H1 (cell line): Measurements from ENCODE around the gene MYBPC1. TPM values are rescaled to one million over a fixed set of nuclear protein-coding genes. Genes with fewer than 3 reads are reported as not detected.
"Not testable (repeated sequence)": the region's sequence is repeated elsewhere in the genome, so short reads cannot be mapped to it uniquely, and the experiment has no call there.

Experiments
- CTCF ChIA-PET: fragments of 300-600 bp; sonication (Branson Sonifier 250); formaldehyde crosslinking; loops from one replicate; lab custom pipeline; 2021; ENCODE audit not compliant: partially characterized antibody; lab: Charles Lee
- POLR2A ChIA-PET: fragments of 300-600 bp; sonication (Branson Sonifier 250); formaldehyde crosslinking; loops from one replicate; lab custom pipeline; 2021; ENCODE audit warnings: inconsistent platforms; ENCODE audit not compliant: partially characterized antibody; lab: Charles Lee
- DNase-seq, 2 experiments: peaks; one replicate each; pipeline versions ENCODE4 v3.0.0 to v3.0.0-alpha.2; 2010 to 2022; ENCODE audit warnings: low spot score in 2 of 2, low read depth in 1 of 2, mixed read lengths in 1 of 2
- FAIRE-seq: peaks from 2 replicates; lab custom pipeline; 2011; peaks lifted over from hg19 to GRCh38; lab: Jason Lieb, UNC
- H2AFZ ChIP-seq: 2 replicates; pipeline ENCODE4 v1.8.1; 2012; ENCODE audit warnings: low read length, inconsistent platforms
- H2AK5ac ChIP-seq: 2 replicates; pipeline ENCODE4 v1.6.1; 2013; ENCODE audit warnings: low read depth, low read length
- H2BK120ac ChIP-seq: replicated peaks from 2 replicates; pipeline ENCODE3; 2013; ENCODE audit warnings: low read depth, low read length, inconsistent platforms
- H2BK12ac ChIP-seq: 2 replicates; pipeline ENCODE4 v1.6.1; 2013; ENCODE audit warnings: low read depth, low read length
- H2BK15ac ChIP-seq: 2 replicates; pipeline ENCODE4 v1.6.1; 2013; ENCODE audit warnings: low read length
- H2BK20ac ChIP-seq: 2 replicates; pipeline ENCODE4 v1.6.1; 2013; ENCODE audit warnings: low read length
- H2BK5ac ChIP-seq: 2 replicates; pipeline ENCODE4 v1.6.1; 2013; ENCODE audit warnings: low read depth, low read length
- H3K14ac ChIP-seq: 2 replicates; pipeline ENCODE4 v1.6.1; 2013; ENCODE audit warnings: inconsistent platforms; ENCODE audit not compliant: insufficient read length
- H3K18ac ChIP-seq: 2 replicates; pipeline ENCODE4 v1.6.1; 2013; ENCODE audit warnings: low read length; ENCODE audit errors: extremely low read depth
- H3K23ac ChIP-seq: 2 replicates; pipeline ENCODE4 v1.6.1; 2013; ENCODE audit warnings: inconsistent platforms; ENCODE audit not compliant: insufficient read length
- H3K23me2 ChIP-seq: 2 replicates; pipeline ENCODE4 v1.6.1; 2013; ENCODE audit warnings: low read depth, low read length
- H3K27ac ChIP-seq: 2 replicates; pipeline ENCODE4 v1.6.1; 2011; ENCODE audit warnings: low read depth, low read length, inconsistent platforms
- H3K27me3 ChIP-seq, 4 experiments: replicated peaks in 1 of 4; 1 replicate in 1 of 4; 2 replicates in 3 of 4; pipeline versions ENCODE4 v1.6.1 to v1.8.1; 2011 to 2013; ENCODE audit warnings: low read length in 3 of 4, mild to moderate bottlenecking in 3 of 4, inconsistent platforms in 2 of 4, mixed read lengths in 2 of 4, moderate library complexity in 1 of 4; ENCODE audit not compliant: control insufficient read depth in 3 of 4, insufficient read depth in 3 of 4; ENCODE audit errors: extremely low read depth in 1 of 4
- H3K36me3 ChIP-seq, 4 experiments: 2 replicates each; pipeline versions ENCODE4 v1.6.1 to v1.8.1; 2011 to 2013; ENCODE audit warnings: mild to moderate bottlenecking in 4 of 4, low read length in 3 of 4, moderate library complexity in 2 of 4, control low read depth in 1 of 4, inconsistent platforms in 1 of 4; ENCODE audit not compliant: insufficient read depth in 4 of 4, control insufficient read depth in 2 of 4
- H3K4ac ChIP-seq: replicated peaks from 2 replicates; pipeline ENCODE3; 2013; ENCODE audit warnings: low read length, low read depth, mixed read lengths, inconsistent platforms; ENCODE audit not compliant: insufficient read length
- H3K4me1 ChIP-seq, 4 experiments: replicated peaks in 1 of 4; 1 replicate in 1 of 4; 2 replicates in 3 of 4; pipeline versions ENCODE4 v1.6.1 to v1.8.1; 2011 to 2013; ENCODE audit warnings: low read length in 3 of 4, inconsistent platforms in 2 of 4, mixed read lengths in 1 of 4; ENCODE audit not compliant: insufficient read depth in 4 of 4, control insufficient read depth in 3 of 4
- H3K4me2 ChIP-seq, 2 experiments: 2 replicates each; pipeline versions ENCODE4 v1.6.1 to v1.8.1; 2011 to 2013; ENCODE audit warnings: low read depth in 2 of 2, low read length in 2 of 2, control low read depth in 1 of 2, inconsistent platforms in 1 of 2, mild to moderate bottlenecking in 1 of 2; ENCODE audit not compliant: insufficient read depth in 1 of 2
- H3K4me3 ChIP-seq, 4 experiments: fragments of 200-600, 300-600 bp in 1 of 4; sonication (generic), shearing (Covaris generic), sonication (Bioruptor Twin) in 1 of 4; 2 replicates each; pipeline versions ENCODE4 v1.5.1 to v1.8.1; 2011 to 2016; ENCODE audit warnings: low read length in 4 of 4, low read depth in 3 of 4, control low read depth in 2 of 4, inconsistent platforms in 2 of 4, mild to moderate bottlenecking in 2 of 4, mixed read lengths in 1 of 4, moderate library complexity in 1 of 4; ENCODE audit not compliant: insufficient read depth in 2 of 4; ENCODE audit errors: extremely low read depth in 1 of 4
- H3K56ac ChIP-seq: replicated peaks from 2 replicates; pipeline ENCODE3; 2013; ENCODE audit warnings: low read depth, mild to moderate bottlenecking, mixed read lengths, low read length, inconsistent platforms; ENCODE audit not compliant: insufficient read length
- H3K79me1 ChIP-seq: 2 replicates; pipeline ENCODE4 v1.6.1; 2013; ENCODE audit warnings: low read depth, low read length, control low read depth
- H3K79me2 ChIP-seq, 2 experiments: 2 replicates each; pipeline versions ENCODE4 v1.6.1 to v1.8.1; 2012 to 2013; ENCODE audit warnings: low read length in 2 of 2, mild to moderate bottlenecking in 2 of 2, inconsistent platforms in 1 of 2; ENCODE audit not compliant: insufficient read depth in 2 of 2, control insufficient read depth in 1 of 2
- H3K9ac ChIP-seq, 4 experiments: replicated peaks in 1 of 4; 1 replicate in 1 of 4; 2 replicates in 3 of 4; pipeline versions ENCODE4 v1.6.1 to v1.8.1; 2011 to 2013; ENCODE audit warnings: low read depth in 3 of 4, low read length in 3 of 4, control low read depth in 2 of 4, mild to moderate bottlenecking in 2 of 4, moderate library complexity in 2 of 4, inconsistent platforms in 1 of 4; ENCODE audit errors: extremely low read depth in 1 of 4
- H3K9me3 ChIP-seq, 2 experiments: 2 replicates each; pipeline versions ENCODE4 v1.6.1 to v1.8.1; 2012 to 2013; ENCODE audit warnings: mild to moderate bottlenecking in 2 of 2, moderate library complexity in 2 of 2, control low read depth in 1 of 2, inconsistent platforms in 1 of 2, low read depth in 1 of 2, low read length in 1 of 2, mixed read lengths in 1 of 2; ENCODE audit not compliant: insufficient read depth in 2 of 2
- H4K20me1 ChIP-seq, 2 experiments: replicated peaks in 1 of 2; 2 replicates each; pipeline versions ENCODE3 to v1.8.1; 2011 to 2013; ENCODE audit warnings: inconsistent platforms in 2 of 2, low read length in 2 of 2, mild to moderate bottlenecking in 1 of 2; ENCODE audit not compliant: insufficient read depth in 2 of 2, control insufficient read depth in 1 of 2
- H4K5ac ChIP-seq: 2 replicates; pipeline ENCODE4 v1.6.1; 2013; ENCODE audit warnings: low read length, low read depth, mixed read lengths, inconsistent platforms; ENCODE audit not compliant: insufficient read length
- H4K8ac ChIP-seq: 2 replicates; pipeline ENCODE4 v1.8.0; 2013; ENCODE audit warnings: mild to moderate bottlenecking, moderate library complexity, low read length, inconsistent platforms; ENCODE audit not compliant: insufficient read depth; ENCODE audit errors: extremely low read depth
- H4K91ac ChIP-seq: replicated peaks from 2 replicates; pipeline ENCODE3; 2013; ENCODE audit warnings: low read length, mixed read lengths, inconsistent platforms; ENCODE audit not compliant: insufficient read length
- WGBS, 2 experiments: shearing (Covaris generic) in 1 of 2; methylation state at CpG; one replicate each; pipeline versions ENCODE4 v1.1.6 to v1.1.7; 2013 to 2015; ENCODE audit warnings: low lambda C conversion rate in 2 of 2, mixed read lengths in 2 of 2, inconsistent platforms in 1 of 2, low coverage in 1 of 2, missing lambda C conversion rate in 1 of 2; ENCODE audit not compliant: insufficient replicate concordance in 2 of 2, insufficient coverage in 1 of 2, insufficient read length in 1 of 2; ENCODE audit errors: extremely low coverage in 1 of 2, missing lambda C conversion rate in 1 of 2; 5-methylcytosine and 5-hydroxymethylcytosine counted together
- polyA plus RNA-seq, 7 experiments: library from polyadenylated mRNA; depleted of rRNA in 3 of 7; stranded (reverse) in 5 of 7; unstranded in 2 of 7; fragments of >200 nt in 5 of 7; fragments of 200-250 nt in 2 of 7; gene quantifications; 1 replicate in 5 of 7; 2 replicates in 1 of 7; 4 replicates in 1 of 7; pipeline versions ENCODE4 v1.2.1 to v1.2.3, GENCODE V29; 2011 to 2013; ENCODE audit warnings: missing spikeins in 2 of 7, mixed read lengths in 2 of 7
- small RNA-seq: library from polyadenylated mRNA; stranded (forward); fragments of <200 nt; extraction: miRNeasy Mini kit (QIAGEN cat#:217004); gene quantifications from one replicate; pipeline ENCODE3, GENCODE V24; 2013; ENCODE audit not compliant: insufficient read depth
- total RNA-seq: library from RNA; stranded (reverse); fragmentation: NEBNext Ultra II Directional; extraction: Animal tissue kit (Norgen Biotek cat#: 25700); gene quantifications from 2 replicates; pipeline ENCODE4 v1.2.1, GENCODE V29; 2021

Gene MYBPC1
- total and polyA plus RNA-seq, 2 of the 8 experiments (the other 6 are each of a cell fraction or from before 2014, with no cell fraction given): not detected

GRCh38 chr12:101734482-101734881 is 139.7 kb downstream of the MYBPC1 start:
- H2AFZ ChIP-seq, CTCF ChIA-PET, H3K79me1 ChIP-seq, H2BK5ac ChIP-seq, H2BK15ac ChIP-seq, H4K20me1 ChIP-seq, H3K9me3 ChIP-seq, H3K36me3 ChIP-seq, FAIRE-seq, H3K23me2 ChIP-seq, H3K23ac ChIP-seq, DNase-seq, POLR2A ChIA-PET, H2BK120ac ChIP-seq, H3K14ac ChIP-seq, H3K4ac ChIP-seq, H3K4me1 ChIP-seq, H4K8ac ChIP-seq, H2BK12ac ChIP-seq, H4K5ac ChIP-seq, H3K27me3 ChIP-seq, H3K4me2 ChIP-seq, H3K4me3 ChIP-seq, H3K9ac ChIP-seq, H3K56ac ChIP-seq, H3K79me2 ChIP-seq, H4K91ac ChIP-seq, H3K18ac ChIP-seq, H2AK5ac ChIP-seq, H3K27ac ChIP-seq, H2BK20ac ChIP-seq: not testable (repeated sequence)
- 95% methylated on average over 5 of the region's 5 CpGs; no CpG with 5 or more reads in 1 of the 2 experiments for WGBS, 2 experiments

Small RNAs within 50 kb of the gene (small RNA-seq; reads per million reads assigned to genes)
- not detected for gene RNY1P16

Other genes with a start within 250 kb of the MYBPC1 start
- 73.9 and 75.2 TPM in 2 replicates for gene ARL1, start 187.2 kb upstream of the MYBPC1 start, total RNA-seq
- 13.4 and 28.9 TPM in 2 replicates for gene ARL1, start 187.2 kb upstream of the MYBPC1 start, polyA plus RNA-seq (2011; rRNA removed)
- gene SPIC, start 119.6 kb upstream of the MYBPC1 start, total RNA-seq: not detected in 2 replicates
- not detected in 2 replicates for gene SPIC, start 119.6 kb upstream of the MYBPC1 start, polyA plus RNA-seq (2011; rRNA removed)
- 22.5 and 23.3 TPM in 2 replicates for gene CHPT1, start 102.7 kb downstream of the MYBPC1 start, total RNA-seq
- 8.1 and 13.3 TPM in 2 replicates for gene CHPT1, start 102.7 kb downstream of the MYBPC1 start, polyA plus RNA-seq (2011; rRNA removed)
- gene SYCP3, start 144.5 kb downstream of the MYBPC1 start, total RNA-seq: 0.07 TPM in 1 of 2 replicates, not detected in the other
- gene SYCP3, start 144.5 kb downstream of the MYBPC1 start, polyA plus RNA-seq (2011; rRNA removed): 0.02 TPM in 1 of 2 replicates, not detected in the other
- gene GNPTAB, start 236.0 kb downstream of the MYBPC1 start, total RNA-seq: 51.3 and 54.6 TPM in 2 replicates
- gene GNPTAB, start 236.0 kb downstream of the MYBPC1 start, polyA plus RNA-seq (2011; rRNA removed): 14.3 and 21.5 TPM in 2 replicates